ENCODE data around the gene ITGA1.
"Not testable (repeated sequence)": the region's sequence is repeated elsewhere in the genome, so short reads cannot be mapped to it uniquely, and the experiment has no call there.

DNA sequence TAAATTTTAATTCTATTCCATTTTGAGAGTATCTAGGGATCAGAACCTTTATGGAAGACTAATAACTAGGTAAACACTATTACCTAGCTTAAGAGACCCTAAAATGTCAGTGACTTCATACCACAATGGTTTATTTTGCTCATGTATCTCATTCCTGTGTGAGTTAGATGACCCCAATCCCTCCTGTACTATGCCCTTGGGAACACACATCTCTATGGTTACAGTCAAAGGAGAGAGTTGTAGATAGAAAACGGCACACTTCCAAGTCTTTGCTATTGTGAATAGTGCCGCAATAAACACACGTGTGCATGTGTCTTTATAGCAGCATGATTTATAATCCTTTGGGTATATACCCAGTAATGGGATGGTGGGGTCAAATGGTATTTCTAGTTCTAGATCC, 31.1 kb downstream of the ITGA1 start:
- TF ChIP-seq, protein P1, sequence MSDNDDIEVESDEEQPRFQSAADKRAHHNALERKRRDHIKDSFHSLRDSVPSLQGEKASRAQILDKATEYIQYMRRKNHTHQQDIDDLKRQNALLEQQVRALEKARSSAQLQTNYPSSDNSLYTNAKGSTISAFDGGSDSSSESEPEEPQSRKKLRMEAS (IDR thresholded peaks at IDR 0.05): not testable (repeated sequence)
- TF ChIP-seq POLR2AphosphoS5 (IDR thresholded peaks at IDR 0.05; ENCODE audit: low read depth, low read length); CBX8 (IDR thresholded peaks at IDR 0.05; ENCODE audit: borderline replicate concordance, low read depth, low read length); SIRT6 (IDR thresholded peaks at IDR 0.05; ENCODE audit: low read length); CREB1 (IDR thresholded peaks at IDR 0.05); FOSL1 (IDR thresholded peaks at IDR 0.05; ENCODE audit: insufficient read depth, low read depth, low read length): not testable (repeated sequence)
- TF ChIP-seq, protein P2, sequence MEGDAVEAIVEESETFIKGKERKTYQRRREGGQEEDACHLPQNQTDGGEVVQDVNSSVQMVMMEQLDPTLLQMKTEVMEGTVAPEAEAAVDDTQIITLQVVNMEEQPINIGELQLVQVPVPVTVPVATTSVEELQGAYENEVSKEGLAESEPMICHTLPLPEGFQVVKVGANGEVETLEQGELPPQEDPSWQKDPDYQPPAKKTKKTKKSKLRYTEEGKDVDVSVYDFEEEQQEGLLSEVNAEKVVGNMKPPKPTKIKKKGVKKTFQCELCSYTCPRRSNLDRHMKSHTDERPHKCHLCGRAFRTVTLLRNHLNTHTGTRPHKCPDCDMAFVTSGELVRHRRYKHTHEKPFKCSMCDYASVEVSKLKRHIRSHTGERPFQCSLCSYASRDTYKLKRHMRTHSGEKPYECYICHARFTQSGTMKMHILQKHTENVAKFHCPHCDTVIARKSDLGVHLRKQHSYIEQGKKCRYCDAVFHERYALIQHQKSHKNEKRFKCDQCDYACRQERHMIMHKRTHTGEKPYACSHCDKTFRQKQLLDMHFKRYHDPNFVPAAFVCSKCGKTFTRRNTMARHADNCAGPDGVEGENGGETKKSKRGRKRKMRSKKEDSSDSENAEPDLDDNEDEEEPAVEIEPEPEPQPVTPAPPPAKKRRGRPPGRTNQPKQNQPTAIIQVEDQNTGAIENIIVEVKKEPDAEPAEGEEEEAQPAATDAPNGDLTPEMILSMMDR (IDR thresholded peaks at IDR 0.05; ENCODE audit: control extremely low read depth in 1 of 3, insufficient read depth in 1 of 3, low read depth in 1 of 3, low read length in 3 of 3): not testable (repeated sequence)
- TF ChIP-seq, protein P3, sequence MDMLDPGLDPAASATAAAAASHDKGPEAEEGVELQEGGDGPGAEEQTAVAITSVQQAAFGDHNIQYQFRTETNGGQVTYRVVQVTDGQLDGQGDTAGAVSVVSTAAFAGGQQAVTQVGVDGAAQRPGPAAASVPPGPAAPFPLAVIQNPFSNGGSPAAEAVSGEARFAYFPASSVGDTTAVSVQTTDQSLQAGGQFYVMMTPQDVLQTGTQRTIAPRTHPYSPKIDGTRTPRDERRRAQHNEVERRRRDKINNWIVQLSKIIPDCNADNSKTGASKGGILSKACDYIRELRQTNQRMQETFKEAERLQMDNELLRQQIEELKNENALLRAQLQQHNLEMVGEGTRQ (IDR thresholded peaks at IDR 0.05; ENCODE audit: low read length): not testable (repeated sequence)
